WTC11 (cell line): ENCODE data around the gene KIRREL3.

Source experiments
- ATF6 ChIP-seq: sonication (generic); formaldehyde crosslinking; IDR thresholded peaks from 2 replicates; pipeline ENCODE4 v1.8.1; 2023; ENCODE audit warnings: mild to moderate bottlenecking, missing genetic modification reagents
- CREB1 ChIP-seq: sonication (generic); formaldehyde crosslinking; IDR thresholded peaks from 2 replicates; pipeline ENCODE4 v1.8.0; 2023; ENCODE audit warnings: mild to moderate bottlenecking, missing genetic modification reagents
- CTCF ChIP-seq: fragments of 200-600 bp; IDR thresholded peaks from 2 replicates; pipeline ENCODE4 v1.8.0; 2022; ENCODE audit warnings: antibody characterized with exemption
- FOXJ3 ChIP-seq: sonication (generic); formaldehyde crosslinking; IDR thresholded peaks from 2 replicates; pipeline ENCODE4 v1.9.0; 2021; ENCODE audit warnings: missing genetic modification reagents, mild to moderate bottlenecking, borderline replicate concordance
- GTF2I ChIP-seq: fragments of 250-450 bp; sonication (Bioruptor Pico); conservative IDR thresholded peaks from 2 replicates; pipeline ENCODE4 v1.4.0; 2021; ENCODE audit warnings: mild to moderate bottlenecking
- MAX ChIP-seq: sonication (generic); formaldehyde crosslinking; IDR thresholded peaks from 2 replicates; pipeline ENCODE4 v1.8.0; 2022; ENCODE audit warnings: mild to moderate bottlenecking, missing genetic modification reagents
- MLX ChIP-seq: sonication (generic); formaldehyde crosslinking; IDR thresholded peaks from 2 replicates; pipeline ENCODE4 v1.8.1; 2023; ENCODE audit warnings: mild to moderate bottlenecking, missing genetic modification reagents, moderate library complexity
- RELA ChIP-seq: sonication (generic); formaldehyde crosslinking; IDR thresholded peaks from 2 replicates; pipeline ENCODE4 v1.8.1; 2022; ENCODE audit warnings: missing genetic modification reagents, mild to moderate bottlenecking, borderline replicate concordance
- STAT6 ChIP-seq: sonication (generic); formaldehyde crosslinking; conservative IDR thresholded peaks from 2 replicates; pipeline ENCODE4 v1.8.1; 2023; ENCODE audit warnings: mild to moderate bottlenecking, low read depth, missing genetic modification reagents, moderate library complexity
- USF2 ChIP-seq: sonication (generic); formaldehyde crosslinking; IDR thresholded peaks from 2 replicates; pipeline ENCODE4 v1.8.1; 2023; ENCODE audit warnings: mild to moderate bottlenecking, missing genetic modification reagents, moderate library complexity
- ZNF121 ChIP-seq: sonication (generic); formaldehyde crosslinking; IDR thresholded peaks from 2 replicates; pipeline ENCODE4 v1.8.0; 2023; ENCODE audit warnings: missing genetic modification reagents
- ZNF263 ChIP-seq: sonication (generic); formaldehyde crosslinking; IDR thresholded peaks from 2 replicates; pipeline ENCODE4 v1.8.1; 2022; ENCODE audit warnings: low read depth, mild to moderate bottlenecking, moderate library complexity, missing genetic modification reagents
- ZNF425 ChIP-seq: fragments of 250-450 bp; sonication (Bioruptor Pico); conservative IDR thresholded peaks from 2 replicates; pipeline ENCODE4 v1.9.0; 2021; ENCODE audit warnings: mild to moderate bottlenecking

- TF ChIP-seq CTCF (no peak), ZNF263 (no peak), ZNF425 (CRISPR knock-in tag) (no peak), ATF6 (no peak), STAT6 (CRISPR knock-in tag) (no peak), ZNF121 (CRISPR knock-in tag) (no peak), RELA (CRISPR knock-in tag) (no peak), USF2 (CRISPR knock-in tag) (no peak), MAX (CRISPR knock-in tag) (no peak), CREB1 (CRISPR knock-in tag) (no peak), FOXJ3 (CRISPR knock-in tag) (no peak), MLX (CRISPR knock-in tag) (no peak), GTF2I (CRISPR knock-in tag) (no peak)
Measured at GRCh38 chr11:126694065-126694625, 306.4 kb downstream of the KIRREL3 start.
